ENCODE data around the gene CLEC2L. TPM values are rescaled to one million over a fixed set of nuclear protein-coding genes. Genes with fewer than 3 reads are reported as not detected.
A peak's percentile ranks its signal among the peaks of the same experiment; 100 is the strongest.

The CLEC2L gene
- total RNA-seq = not detected

DNA sequence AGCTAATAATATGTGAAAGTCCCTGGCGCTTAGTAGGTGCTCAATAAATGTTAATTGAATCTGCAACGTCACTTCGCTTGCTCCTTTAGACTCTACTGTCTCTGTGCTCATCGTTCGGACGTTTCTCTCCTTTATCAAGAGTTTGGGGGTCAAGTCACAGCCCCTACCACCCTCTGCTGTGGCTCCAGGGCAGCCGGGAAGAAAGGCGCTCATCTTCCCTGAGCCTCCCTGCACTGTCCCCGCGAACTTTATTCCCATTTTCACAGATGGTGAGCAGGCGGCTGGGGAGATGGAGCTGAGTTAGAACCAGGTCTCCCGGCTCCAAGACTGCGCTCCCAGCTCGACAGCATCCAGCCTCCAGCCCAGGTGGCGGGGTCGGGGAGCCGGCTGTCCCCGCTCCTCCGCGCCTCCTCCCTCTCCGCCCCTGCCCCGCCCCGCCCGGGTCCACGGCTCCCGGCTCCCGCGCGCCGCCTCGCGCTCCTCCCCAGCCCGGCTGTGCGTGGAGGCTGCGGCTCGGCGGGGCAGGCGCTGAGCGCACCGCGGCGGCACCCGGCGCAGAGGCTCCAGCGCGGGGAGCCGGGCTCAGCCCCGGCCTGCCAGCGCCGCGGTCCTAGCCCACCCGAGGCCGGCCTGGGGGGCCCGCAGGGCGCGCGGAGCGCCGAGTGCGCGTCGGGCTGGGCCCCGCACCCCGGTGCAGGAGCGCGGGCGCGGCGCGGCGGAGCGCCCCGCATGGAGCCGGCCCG lies at the start of gene CLEC2L:
TSS of gene CLEC2L (plus strand) at position 487 of the 743 bp plus-strand sequence. CDS start at position 730, 243 bp downstream.
- Histone ChIP-seq H3K36me3 (no peaks in the 10 kb centered on the region), H3K9me3 (no peaks in the 10 kb centered on the region), H3K4me1 (peaks cover 0 to 23% (median 14%) of the 10 kb centered on the region in 4 donors), H3K27ac (replicated peaks in 1 of 4) (no peak within 1 kb of the TSS), H3K27me3 (peaks cover 0 to 53% (median 6%) of the 10 kb centered on the region in 4 donors), H3K4me3 (peak within 1 kb of the TSS; percentile 35 to 50 (median 38))
- no peak for DNase-seq (ENCODE audit: extremely low spot score)
- TF ChIP-seq POLR2A (IDR thresholded peaks at IDR 0.05; ENCODE audit: low read depth) = no peak
- TF ChIP-seq CTCF (IDR thresholded peaks at IDR 0.05) = no peak
- no peak for TF ChIP-seq EP300 (IDR thresholded peaks at IDR 0.05)
- no peak for TF ChIP-seq POLR2AphosphoS5 (IDR thresholded peaks at IDR 0.05)
- WGBS = 6% methylated on average over 30 of the region's 75 CpGs
- intact Hi-C loops (cut with DNase I) = no loop called here

DNA sequence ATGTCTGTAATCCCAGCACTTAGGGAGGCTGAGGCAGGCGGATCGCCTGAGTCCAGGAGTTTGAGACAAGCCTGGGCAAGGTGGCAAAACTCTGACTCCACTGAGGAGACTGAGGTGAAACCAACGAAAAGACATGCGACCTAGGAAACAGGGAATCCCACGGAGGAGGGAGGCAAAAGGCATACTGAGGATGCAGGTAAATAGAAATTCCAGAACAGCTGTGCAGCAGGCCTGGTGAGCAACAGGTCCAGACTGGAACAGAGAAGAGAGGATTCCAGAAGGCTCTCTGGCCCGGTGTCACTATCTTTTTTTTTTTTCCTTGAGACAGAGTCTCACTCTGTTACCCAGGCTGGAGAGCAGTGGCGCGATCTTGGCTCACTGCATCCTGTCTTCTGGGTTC lies 47.3 kb upstream of the CLEC2L start:
- no peak overlapping the region for H3K4me3 ChIP-seq
- TF ChIP-seq POLR2A (IDR thresholded peaks at IDR 0.05; ENCODE audit: low read depth) (no peak), POLR2AphosphoS5 (IDR thresholded peaks at IDR 0.05) (no peak), EP300 (IDR thresholded peaks at IDR 0.05) (no peak), CTCF (IDR thresholded peaks at IDR 0.05) (no peak)
- peaks cover 0 to 19% (median 0%) of the 10 kb centered on the region in 4 donors for H3K27me3 ChIP-seq
- no peak overlapping the region for H3K27ac ChIP-seq (replicated peaks in 1 of 4)
- no peaks in the 10 kb centered on the region for H3K36me3 ChIP-seq
- 86% methylated on average over 8 of the region's 8 CpGs for WGBS
- peaks cover 0 to 15% (median 8%) of the 10 kb centered on the region in 4 donors for H3K9me3 ChIP-seq
- no peak for DNase-seq (ENCODE audit: extremely low spot score)
- intact Hi-C loops (cut with DNase I) = no loop called here
- peaks cover 0 to 5% (median 0%) of the 10 kb centered on the region in 4 donors for H3K4me1 ChIP-seq

DNA sequence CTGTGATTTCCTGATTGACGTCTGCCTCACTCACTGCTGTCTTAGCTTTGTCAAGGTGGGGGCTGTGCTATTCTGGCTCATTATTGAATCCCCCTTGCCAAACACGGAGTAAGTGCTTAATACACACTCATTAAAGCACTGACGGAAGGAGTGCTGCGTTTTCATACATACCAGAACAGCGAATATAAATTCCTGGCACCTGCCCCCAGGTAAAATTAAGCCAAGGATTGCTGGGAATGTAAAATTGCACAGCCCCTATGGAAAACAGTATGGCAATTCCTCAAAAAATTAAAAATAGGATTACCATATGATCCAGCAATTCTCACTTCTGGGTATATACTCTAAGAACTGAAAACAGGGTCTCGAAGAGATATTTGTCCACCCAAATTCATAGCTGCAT lies 46.6 kb upstream of the CLEC2L start:
- Histone ChIP-seq H3K36me3 (no peaks in the 10 kb centered on the region), H3K9me3 (peaks cover 0 to 15% (median 8%) of the 10 kb centered on the region in 4 donors), H3K27ac (replicated peaks in 1 of 4) (no peak overlapping the region), H3K27me3 (peaks cover 0 to 27% (median 1%) of the 10 kb centered on the region in 4 donors), H3K4me3 (no peak overlapping the region), H3K4me1 (peaks cover 0 to 1% (median 0%) of the 10 kb centered on the region in 4 donors)
- no peak for DNase-seq (ENCODE audit: extremely low spot score)
- TF ChIP-seq POLR2A (IDR thresholded peaks at IDR 0.05; ENCODE audit: low read depth) (no peak), CTCF (IDR thresholded peaks at IDR 0.05) (no peak), POLR2AphosphoS5 (IDR thresholded peaks at IDR 0.05) (no peak), EP300 (IDR thresholded peaks at IDR 0.05) (no peak)
- 90% methylated on average over 6 of the region's 6 CpGs for whole genome bisulfite sequencing
- intact Hi-C loops (cut with DNase I) = no loop called here

DNA sequence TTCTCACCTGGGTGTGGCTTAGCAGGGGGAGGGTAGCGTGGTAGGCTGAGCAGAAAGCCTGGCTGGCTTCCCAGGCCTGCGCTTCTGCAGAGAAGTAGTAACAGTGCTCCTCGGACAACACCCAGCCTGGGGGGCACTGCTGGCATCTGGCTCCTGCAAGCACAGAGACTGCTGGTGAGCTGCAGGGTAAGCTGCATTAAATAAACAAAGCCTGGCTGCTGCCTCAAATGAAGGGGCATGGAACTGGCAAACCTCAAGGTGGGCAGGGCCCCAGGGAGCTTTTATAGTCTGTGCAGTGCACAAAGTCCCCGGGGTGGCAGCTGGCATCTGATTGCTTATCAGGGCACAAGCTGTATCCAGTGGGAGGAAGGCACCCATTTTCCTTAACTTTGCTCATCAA lies 43.9 kb upstream of the CLEC2L start:
- H3K27me3 ChIP-seq = peaks cover 7 to 54% (median 24%) of the 10 kb centered on the region in 4 donors
- TF ChIP-seq EP300 (IDR thresholded peaks at IDR 0.05) (no peak), CTCF (IDR thresholded peaks at IDR 0.05) (no peak), POLR2A (IDR thresholded peaks at IDR 0.05; ENCODE audit: low read depth) (no peak), POLR2AphosphoS5 (IDR thresholded peaks at IDR 0.05) (no peak)
- H3K9me3 ChIP-seq = no peaks in the 10 kb centered on the region
- no peaks in the 10 kb centered on the region for H3K36me3 ChIP-seq
- H3K27ac ChIP-seq (replicated peaks in 1 of 4) = no peak overlapping the region
- H3K4me3 ChIP-seq = no peak overlapping the region
- H3K4me1 ChIP-seq = peaks cover 15 to 18% (median 17%) of the 10 kb centered on the region in 4 donors
- intact Hi-C loops (cut with DNase I) = no loop called here
- no peak for DNase-seq (ENCODE audit: extremely low spot score)
- 60% methylated on average over 3 of the region's 4 CpGs for WGBS
